Measurements from ENCODE around the gene OPRL1.
"Not testable (repeated sequence)": the region's sequence is repeated elsewhere in the genome, so short reads cannot be mapped to it uniquely, and the experiment has no call there.

The OPRL1 gene

DNA sequence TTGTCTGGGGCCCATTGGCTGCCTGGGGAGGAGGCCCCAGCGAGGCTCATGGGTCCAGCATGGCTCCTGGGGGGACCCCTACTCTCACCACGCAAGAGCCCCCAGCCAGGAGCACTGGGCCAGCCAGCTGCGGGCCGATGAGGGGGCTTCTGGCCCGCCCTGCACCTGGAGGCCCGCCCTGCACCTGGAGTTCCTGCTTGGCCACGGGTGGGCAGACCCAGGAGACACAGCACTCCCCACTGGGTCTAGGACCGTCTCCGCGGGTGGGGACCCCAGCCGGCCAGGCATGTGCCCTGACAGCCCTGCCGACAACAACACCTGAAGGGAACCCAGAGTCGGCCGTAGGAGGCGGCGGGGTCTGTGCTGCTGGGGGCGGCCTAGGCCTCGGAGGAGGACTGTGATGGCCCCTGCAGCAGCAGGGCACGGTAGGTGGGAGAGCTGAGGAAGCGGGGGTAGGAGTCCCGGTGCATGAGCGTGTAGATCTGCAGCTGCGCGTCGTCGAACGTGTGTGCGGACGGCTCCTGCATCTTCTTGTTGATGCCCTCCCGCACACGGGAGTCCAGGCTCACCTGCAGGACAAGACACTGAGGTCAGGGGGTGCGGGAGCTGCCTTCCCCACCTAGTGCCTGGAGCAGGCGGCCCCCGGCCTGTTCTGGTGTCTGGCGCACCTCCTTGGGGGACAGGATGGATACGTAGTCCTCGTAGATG is 6.3 kb upstream of the OPRL1 start:
- DNase-seq, result no peak

DNA sequence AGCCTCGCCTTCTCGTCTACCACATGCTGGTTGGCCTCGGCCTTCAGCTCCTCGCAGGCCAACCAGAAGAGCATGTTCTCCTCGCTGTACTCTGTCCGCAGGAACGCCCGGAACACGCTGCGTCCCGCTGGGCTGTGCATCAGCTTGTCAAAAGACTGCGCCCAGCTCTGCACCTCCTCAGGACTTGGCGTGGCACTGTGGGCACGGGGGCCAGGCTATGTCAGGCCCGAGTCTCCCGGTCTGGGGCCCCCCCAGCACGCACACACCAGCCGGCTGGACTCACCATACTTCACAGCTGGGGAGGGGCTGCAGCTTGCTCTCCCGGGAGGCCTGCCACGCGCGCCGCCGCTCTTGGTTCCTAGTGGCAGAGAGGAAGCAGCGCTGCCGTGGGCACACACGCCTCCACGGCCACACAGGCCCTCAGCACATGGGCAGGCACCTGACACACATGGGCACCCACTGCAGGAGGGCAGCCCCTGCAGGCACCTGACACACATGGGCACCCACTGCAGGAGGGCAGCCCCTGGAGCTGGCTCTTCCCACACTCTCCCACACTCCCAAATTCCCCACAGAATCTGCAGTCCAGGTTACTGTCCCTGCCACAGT is 5.6 kb upstream of the OPRL1 start:
- DNase-seq, result no peak

DNA sequence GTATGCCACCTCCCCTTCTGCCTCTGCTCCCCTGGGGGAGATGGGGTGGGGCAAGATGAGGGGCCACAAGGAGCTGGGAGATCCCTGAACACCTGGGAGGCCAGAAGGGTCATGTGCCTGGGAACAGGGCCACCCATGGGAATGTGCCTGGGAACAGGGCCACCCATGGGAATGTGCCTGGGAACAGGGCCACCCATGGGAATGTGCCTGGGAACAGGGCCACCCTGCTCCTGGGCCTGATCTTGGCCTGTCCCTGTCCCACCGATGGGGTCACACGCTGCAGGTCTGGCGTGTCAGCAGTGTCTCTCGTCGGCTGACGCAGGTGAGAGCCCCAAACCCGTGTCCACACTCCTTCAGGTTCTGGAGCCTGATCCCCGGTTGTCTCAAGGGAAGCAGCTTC is 4.9 kb upstream of the OPRL1 start:
- DNase-seq, result no peak

DNA sequence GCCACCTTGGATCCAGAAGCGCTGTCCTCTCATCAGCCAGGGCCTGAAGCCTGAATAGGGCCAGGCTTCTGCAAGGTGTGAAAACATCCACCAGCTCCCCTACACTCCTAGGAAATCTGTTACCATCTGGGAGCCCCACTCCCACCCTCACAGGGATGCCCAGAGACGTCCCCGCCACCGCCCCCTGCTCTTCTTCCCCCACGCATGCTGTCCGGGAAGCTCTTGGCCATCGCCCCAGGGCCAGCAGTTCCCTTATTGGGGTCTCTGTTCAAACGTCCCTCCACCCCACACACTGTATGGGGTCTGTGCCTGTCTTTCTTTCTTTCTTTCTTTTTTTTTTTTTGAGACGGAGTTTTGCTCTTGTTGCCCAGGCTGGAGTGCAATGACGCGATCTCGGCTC is 4.3 kb upstream of the OPRL1 start:
- DNase-seq, result no peak

DNA sequence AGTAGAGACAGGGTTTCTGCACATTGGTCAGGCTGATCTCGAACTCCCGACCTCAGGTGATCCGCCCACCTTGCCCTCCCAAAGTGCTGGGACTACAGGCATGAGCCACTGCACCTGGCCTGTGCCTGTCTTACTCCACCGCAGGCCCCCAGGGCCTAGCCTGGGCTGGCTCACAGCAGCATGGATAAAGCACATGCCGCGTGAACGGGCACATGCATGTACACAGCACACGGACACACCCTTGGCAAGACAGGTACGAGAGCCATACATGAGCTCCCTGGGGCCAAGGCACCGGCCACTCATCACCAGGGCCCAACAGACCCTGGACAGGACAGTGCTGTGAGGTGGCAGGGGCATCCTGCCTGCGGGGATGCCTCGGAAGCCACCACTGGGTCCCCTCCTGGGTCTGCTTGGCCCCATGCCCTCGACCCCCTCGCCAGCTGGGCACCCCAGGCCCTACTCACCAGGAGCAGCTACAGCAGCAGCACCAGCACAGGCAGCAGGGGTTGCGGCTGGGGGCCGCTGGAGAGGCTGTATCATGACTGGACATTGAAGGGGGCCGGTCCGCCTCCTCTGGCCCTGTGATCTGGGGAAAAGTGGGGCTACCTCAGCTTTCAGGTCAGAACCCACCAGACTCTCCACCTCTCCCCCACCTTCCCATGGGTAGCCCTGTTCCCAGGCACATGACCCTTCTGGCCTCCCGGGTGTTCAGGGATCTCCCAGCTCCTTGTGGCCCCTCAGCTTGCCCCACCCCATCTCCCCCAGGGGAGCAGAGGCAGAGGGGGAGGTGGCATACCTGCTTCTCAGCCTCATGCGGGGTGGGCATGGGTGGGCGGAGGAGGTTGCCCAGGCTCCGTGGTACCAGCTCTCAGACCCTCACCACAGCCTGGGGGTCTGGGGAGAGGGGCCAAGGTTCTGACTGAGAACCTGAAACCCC is 3.6 kb upstream of the OPRL1 start:
- no peak for DNase-seq

DNA sequence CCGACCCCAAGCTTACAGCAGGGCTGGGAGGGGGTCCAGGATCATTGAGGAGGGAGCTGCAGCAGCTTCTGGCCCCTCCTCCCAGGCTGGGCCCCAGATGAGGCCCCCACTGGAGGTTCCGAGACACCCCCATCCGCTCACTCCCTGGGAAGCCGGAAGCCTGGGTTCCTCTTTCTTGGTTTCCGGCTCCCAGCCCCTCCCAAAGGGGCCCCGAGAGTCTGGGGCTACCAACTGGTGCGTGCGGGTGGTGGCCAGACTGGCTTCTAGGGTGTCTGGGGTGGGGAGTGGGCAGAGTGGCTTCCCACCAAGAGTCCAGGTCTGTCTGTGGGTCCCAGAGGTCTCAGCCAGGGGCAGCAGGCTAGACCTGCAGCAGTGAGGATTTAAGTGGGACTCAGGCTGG is 2.8 kb upstream of the OPRL1 start:
- no peak for DNase-seq

DNA sequence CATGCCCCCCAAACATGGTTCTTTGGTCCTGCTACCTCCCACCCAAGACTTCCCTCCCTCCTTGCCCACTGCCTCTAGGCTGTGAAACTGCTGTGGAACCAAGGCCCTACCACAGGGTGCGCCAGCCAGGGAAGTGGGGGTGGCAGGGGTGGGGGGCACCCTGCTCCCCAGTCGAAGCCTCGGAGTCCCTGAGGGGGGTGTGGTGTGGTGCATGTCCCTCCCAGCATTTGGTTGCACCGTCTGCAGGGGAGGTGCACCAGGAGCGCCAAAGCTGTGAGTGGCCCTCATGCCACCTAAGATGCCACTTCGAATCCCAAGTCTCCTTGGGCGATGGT is 2.4 kb upstream of the OPRL1 start:
- no peak for DNase-seq

DNA sequence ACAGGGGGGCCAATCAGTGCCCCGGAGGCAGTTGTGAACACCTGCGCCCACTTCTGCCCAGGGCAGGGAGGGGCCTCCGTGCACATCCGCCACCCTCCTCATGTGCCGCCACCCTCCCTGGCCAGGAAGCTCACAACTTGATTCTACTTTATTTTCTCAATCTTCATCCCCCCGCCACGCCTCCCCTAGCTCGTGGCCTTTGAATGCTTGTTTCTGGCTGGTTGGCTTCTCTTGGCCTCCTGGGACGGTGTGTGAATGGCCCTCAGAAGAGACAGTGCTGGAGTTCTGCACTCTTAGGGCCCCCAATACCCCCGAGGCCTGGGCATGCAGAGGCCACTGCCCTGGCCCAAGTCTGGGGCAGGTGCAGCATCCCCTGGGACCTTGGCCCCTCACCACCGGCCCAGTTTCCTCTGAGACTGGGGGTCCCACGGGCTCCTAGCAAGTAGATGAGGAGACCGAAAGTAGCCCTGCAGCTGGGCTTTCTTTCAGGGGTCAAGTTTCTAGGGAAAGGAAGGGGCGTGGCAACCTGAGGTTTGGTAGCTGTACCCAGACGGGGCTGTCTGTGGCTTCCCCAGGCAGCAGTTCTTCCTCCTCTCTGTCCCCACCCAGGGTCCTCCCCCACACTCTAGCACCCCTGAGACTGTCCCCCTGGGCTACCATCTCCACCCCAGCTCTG is 1.9 kb upstream of the OPRL1 start:
- no peak for DNase-seq

DNA sequence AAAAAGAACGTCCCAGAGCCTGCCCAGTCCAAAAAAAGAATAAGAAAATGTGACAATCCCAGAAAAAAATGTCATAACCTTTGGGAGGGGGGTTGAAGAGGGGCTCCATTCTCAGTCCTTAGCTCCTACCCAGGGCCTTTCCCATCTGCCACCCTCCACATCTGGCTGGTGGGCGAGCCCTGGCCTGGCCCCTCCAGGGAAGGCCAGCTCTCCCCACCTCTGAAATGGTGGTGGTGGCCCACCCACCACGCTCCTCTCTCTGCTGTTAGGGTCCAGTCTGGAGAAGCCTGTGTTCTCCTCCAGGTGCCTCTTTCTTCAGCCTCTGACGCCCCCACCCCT is 979 bp upstream of the OPRL1 start:
- DNase-seq, result no peak

DNA sequence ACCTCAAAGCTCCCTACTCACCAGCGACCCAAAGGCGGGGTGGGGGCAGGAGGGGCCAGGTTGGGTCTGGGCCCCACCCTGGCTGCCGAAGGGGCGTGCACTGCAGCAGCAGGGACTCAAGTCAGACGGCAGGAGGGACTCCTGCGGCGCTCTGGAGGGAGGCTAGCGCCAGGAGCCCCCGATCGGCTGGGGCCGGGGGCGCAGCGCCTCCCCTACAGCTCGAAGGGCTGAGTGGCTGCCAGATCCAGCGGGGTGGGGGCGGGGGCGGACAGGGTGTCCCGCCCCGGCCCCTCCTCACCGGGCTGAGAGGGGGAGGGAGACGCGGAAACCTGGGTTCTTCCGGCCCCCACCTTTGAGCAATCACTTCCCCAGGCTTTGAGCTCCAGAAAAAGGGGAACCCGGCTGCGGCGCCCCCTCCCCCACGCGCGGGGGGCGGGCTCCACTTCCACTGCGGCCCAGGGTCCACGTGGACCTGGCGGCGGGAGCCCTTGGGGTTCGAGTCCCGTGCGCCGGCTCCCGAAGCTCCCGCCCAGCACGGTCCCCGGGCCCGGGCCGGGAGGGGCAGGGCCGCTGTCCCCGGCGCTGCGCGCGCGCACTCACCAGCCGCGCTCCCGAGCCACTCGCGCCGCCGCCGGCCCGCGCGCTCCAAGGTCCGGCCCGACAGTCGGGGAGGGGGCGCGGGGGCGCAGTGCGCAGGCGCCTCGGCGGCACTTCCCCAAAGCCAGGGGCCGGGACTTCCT is 439 bp upstream of the OPRL1 start, which contains the start of gene RGS19:
RGS19 (minus strand) TSS at position 246 of the 740 bp plus-strand sequence. CDS start 2,632 bp downstream, outside the sequence.
- peak; percentile 85 for DNase-seq

DNA sequence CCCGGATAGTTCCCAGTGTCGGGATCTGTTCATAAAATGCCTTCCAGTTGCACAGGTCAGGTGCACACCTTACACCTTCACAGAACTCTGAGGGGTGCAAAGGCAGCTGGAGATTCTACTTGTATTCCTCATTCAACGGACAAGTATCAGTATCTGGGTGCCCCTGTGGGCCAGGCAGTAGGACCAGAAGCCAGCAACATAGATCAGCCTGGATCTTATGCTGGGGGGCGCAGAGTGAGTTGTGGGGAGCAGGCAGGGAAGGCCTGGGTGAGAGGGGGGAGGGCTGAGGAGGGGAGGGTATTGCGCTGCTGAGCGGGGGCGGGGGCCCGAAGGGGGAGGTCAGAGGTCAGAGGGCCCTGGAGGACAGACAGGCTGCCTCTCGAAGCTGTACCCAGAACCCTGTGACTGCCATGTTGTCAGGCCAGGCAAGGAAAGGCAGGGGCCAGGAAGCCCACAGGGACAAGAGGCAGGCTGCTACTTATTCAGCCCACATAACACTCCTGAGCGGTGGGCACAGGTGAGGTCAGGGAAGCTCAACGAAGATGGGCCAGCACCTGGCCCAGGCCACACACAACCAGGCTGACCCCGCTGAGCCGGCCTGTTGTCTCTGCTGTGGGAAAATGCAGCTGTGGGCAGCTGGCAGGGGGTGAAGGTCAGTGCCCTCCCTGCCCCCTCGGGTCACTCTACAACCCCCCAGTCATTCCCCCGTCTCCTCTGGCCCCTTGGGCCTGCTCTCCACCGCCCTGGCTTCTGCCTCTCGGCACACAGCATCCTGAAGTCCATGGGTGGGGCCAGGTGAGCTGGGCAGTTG is 1.1 kb downstream of the OPRL1 start:
- no peak for DNase-seq

DNA sequence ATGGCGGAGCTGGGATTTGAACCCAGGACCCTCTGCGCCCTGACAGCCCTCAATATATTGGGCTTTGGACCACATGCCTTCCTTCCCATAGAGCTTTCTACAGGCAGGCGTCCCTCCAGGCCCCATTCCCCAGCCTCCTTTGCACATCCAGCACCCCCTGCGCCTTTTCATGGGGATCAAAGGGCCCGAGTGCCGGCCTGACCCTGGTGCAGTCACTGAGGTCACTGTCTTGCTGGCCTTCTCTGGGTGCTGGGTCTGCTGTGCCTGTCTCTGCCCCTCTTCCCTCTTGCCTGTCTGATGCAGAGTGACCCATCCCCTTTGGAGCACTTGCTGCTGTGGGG is 1.7 kb downstream of the OPRL1 start:
- no peak for DNase-seq

DNA sequence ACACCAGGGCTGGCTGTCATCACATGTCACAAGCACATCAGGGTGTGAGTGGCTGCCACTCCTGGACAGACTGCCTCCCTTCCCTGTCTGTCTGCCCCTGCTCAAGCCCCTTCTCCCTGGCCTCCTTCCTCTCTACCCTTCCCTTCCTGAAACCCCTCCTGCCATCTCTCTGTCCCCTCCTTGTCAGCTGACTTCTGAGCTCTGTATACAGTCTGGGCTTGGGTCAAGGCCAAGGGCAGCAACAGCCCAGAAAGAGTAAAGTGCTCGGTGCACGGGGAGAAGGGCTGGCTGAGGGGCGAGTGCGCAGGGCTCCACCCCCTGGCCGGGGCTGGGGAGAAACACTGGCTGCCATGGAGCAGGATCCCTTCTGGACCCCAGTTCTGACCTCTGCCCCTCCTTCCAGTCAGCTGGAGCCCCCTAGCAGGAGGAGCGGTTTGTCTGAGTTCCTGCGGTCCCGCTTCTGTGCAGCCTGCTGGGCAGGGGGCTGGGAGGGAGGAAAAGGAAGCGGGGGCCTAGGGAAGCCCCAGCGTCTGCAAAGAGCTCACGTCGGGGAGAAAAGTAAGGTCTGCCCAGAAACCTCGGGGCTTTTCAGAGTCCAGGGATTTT is 2.3 kb downstream of the OPRL1 start:
- no peak for DNase-seq

DNA sequence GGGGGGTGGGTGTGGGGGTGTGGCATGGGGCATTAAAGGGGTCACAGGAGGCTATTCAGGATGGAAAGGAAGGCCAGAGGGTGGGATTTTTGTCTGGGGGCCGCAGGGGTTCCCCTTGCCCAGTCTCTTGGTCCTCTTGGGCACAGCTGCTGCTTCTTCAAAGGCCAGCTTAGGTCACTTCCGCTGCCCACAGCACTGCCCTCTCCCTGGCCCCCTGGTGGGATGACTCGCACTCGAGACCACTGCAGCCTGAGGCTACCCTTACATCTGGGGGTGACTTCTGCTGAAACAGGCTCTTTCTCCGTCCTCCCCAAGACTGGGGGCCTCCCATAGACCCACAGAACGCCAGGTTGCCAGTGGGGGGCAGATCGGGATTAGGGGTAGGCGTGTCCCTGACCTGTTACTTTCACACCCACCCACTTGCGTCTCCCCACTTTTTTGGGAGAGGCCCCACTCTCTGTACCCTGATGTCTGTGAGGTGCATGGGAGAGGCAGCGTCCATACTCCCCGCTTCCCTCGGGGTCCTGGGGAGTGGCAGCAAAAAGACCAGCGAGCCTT is 3.0 kb downstream of the OPRL1 start:
- no peak for DNase-seq

DNA sequence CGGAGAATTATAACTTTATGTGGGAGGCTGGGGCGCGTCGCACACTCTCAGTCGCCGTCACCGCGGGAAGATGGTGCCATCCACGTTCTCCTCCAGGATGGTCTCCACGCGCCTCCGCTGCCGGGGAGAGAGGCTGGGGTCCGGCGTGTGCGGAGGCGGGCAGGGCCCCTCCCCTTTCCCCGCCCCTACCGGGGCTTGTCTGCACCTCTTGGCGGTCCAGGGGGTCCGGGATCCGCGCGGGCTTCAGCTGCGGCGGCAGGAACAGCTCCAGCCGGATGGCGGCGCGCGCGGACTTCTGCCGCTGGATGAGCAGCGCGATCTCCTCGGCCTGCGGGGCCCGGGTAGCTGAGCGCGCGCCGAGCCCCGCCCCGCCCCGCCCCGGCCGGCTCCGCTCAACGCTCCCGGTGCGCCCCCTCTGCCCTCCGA is 3.5 kb downstream of the OPRL1 start:
- peak; percentile 84 for DNase-seq

DNA sequence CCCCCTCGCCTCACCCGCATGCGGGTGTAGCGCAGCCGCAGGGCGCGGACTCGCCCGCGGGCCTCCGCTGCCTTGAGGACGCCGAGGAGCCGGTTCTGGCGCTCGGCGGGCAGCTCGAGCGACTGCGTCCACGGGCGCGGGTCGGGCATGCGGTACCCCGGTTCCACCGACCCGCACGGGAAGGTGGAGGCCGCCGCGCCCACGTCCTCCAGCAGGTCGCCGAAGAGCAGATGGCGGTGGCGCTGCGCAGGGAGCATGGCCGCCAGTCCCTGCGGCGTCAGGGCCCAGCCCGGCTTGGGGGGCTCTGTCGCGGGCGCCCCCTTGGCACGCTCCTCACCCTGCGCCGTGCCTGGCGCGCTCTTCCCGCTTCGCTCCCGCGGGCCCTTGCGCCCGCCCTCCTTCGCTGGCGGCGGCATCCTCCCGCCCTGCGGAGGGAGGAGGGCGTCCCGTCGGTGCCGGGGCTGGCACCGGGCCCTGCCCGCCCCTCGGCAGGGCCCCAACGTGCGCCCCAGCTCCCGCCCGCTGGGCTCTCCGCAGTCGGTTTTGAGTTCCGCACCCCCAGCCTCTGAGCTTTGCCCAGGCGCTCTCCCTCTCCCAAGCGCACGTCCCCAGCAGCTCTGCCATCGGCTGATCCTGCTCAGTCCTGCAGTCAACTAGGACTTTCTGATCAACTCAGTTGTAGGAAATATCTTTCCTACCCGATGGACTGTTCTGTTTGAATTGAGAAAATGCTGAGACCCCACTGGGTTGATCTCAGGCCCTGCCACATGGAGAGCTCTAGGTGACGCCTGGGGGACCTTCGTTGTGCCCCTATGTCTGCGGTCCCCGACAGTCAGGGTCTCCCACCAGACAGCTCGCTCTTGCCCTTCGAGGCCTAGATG is 4.2 kb downstream of the OPRL1 start, which contains the start of gene LKAAEAR1:
LKAAEAR1 (minus strand) TSS at position 595 of the 881 bp plus-strand sequence; CDS start at position 416, 179 bp downstream.
- no peak for DNase-seq

DNA sequence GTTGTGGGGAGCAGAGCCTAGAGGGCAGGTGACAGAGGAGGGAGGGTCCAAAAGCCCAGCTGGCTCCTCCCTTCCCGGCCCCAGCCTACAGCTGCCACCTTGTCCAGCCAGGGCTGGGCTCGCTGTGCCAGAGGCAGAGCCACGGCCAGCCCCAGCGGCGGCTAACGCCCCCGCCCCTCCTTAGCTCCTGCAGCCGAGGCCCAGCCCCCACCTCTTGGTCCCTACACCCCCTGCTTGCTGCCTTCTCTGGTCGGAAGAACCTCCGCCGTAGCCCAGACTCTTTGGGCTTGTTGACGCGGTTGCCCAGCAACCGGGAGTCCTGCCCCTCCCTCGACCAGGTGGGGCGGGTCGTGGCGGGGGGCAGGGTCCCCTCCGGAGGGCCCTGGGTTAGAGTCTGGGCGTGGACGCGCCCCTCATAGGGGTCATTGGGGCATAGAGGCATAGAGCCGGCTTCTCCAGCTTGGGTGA is 4.8 kb downstream of the OPRL1 start:
- no peak for DNase-seq

DNA sequence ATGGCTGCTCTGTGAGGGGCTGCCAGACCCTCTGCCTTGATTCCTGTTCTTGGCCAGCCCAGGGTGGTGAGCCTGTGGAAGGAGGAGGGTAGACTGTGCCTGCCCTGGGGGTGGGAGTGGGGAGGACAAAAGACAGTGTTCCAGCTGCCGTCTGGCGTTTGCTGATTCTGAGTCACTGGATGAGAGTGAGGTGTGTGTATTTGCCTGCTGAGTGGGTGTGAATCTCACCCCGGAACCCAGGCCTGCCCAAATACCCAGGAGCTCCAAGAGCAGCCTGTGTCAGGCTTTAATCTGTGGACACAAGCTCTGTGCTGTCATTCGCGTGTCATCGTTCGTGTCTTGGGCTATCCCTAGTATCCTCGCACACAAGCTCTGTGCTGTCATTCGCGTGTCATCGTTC is 6.9 kb downstream of the OPRL1 start:
- no peak for DNase-seq

DNA sequence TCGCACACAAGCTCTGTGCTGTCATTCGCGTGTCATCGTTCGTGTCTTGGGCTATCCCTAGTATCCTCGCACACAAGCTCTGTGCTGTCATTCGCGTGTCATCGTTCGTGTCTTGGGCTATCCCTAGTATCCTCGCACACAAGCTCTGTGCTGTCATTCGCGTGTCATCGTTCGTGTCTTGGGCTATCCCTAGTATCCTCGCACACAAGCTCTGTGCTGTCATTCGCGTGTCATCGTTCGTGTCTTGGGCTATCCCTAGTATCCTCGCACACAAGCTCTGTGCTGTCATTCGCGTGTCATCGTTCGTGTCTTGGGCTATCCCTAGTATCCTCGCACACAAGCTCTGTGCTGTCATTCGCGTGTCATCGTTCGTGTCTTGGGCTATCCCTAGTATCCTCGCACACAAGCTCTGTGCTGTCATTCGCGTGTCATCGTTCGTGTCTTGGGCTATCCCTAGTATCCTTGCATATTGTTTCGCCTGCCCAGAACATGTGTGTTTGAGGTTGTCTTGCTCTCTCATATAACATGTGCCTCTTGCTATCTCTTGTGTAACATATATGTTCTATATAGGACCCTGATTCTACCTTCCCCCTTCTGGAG is 7.4 kb downstream of the OPRL1 start:
- not testable (repeated sequence) for DNase-seq

Data from RPMI8226 (cell line).